Measurements from ENCODE around the gene APLNR.

- TF ChIP-seq REST (IDR thresholded peaks at IDR 0.05; ENCODE audit: low read depth) (no peak), YY1 (IDR thresholded peaks at IDR 0.05; ENCODE audit: low read depth) (no peak)
Observed at GRCh38 chr11:57254631-57255030, 17.6 kb upstream of the APLNR start.

Data from Ishikawa (cell line).